Body of pancreas (tissue), 4 donors: Measurements from ENCODE around the gene ECSCR.

Source experiments
- POLR2A ChIP-seq, 3 donors: fragments of 450-650 bp; IDR thresholded peaks; one replicate each; pipeline ENCODE4 v1.6.1; 2016; ENCODE audit warnings: antibody characterized with exemption in 3 of 3, mild to moderate bottlenecking in 2 of 3
- TF ChIP-seq, protein P1 (sequence below), 7 experiments: fragments of 450-650 bp in 4 of 7; fragments of 200-600 bp in 3 of 7; sonication (generic) in 3 of 7; IDR thresholded peaks; one replicate each; pipeline ENCODE4 v1.5.1; 2016 to 2019; ENCODE audit warnings: antibody characterized with exemption in 7 of 7

DNA sequence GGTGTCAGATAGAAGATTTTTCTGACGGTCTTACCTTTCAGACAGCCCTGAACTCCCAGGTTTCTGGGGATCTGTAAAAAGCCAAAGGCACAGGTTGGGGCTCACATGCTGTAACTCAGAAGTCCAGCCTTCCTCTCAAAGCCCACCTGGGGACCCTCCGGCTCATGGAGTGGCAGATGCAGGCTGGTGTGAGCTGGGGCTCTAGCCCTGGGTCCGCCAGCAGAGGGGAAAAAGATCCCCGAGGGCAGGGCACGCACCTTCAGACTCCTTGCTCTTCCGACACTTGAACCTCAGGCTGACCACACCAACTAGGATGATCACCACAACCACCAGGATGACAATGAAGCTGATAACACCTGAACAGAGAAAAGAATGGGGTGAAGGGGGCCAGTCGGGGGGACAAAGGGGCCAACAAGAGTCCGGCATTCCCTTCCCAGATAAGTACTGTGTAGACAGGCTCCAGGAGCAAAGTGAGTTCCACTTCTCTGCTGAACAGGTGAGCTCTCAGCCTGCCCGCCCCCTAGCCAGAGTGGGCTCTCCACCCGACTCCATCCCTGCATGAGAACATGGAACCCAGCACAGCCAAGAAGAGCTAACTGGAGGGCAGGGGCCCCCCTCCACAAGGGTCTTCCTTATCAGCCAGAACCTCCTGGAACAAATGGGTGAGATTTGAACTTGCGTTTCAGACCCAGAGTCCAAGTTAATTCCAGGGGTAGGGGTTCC is 7.8 kb downstream of the ECSCR start:
- TF ChIP-seq, protein P1, sequence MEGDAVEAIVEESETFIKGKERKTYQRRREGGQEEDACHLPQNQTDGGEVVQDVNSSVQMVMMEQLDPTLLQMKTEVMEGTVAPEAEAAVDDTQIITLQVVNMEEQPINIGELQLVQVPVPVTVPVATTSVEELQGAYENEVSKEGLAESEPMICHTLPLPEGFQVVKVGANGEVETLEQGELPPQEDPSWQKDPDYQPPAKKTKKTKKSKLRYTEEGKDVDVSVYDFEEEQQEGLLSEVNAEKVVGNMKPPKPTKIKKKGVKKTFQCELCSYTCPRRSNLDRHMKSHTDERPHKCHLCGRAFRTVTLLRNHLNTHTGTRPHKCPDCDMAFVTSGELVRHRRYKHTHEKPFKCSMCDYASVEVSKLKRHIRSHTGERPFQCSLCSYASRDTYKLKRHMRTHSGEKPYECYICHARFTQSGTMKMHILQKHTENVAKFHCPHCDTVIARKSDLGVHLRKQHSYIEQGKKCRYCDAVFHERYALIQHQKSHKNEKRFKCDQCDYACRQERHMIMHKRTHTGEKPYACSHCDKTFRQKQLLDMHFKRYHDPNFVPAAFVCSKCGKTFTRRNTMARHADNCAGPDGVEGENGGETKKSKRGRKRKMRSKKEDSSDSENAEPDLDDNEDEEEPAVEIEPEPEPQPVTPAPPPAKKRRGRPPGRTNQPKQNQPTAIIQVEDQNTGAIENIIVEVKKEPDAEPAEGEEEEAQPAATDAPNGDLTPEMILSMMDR (IDR thresholded peaks at IDR 0.05), result no peak
- TF ChIP-seq POLR2A (IDR thresholded peaks at IDR 0.05), result no peak
